Mucosa of descending colon (tissue), 3 donors: ENCODE measurements around the gene KRTAP10-10. TPM values are rescaled to one million over a fixed set of nuclear protein-coding genes. Genes with fewer than 3 reads are reported as not detected.
"Not testable (repeated sequence)": the region's sequence is repeated elsewhere in the genome, so short reads cannot be mapped to it uniquely, and the experiment has no call there.

Experiments used
- ATAC-seq: fragments of 200-7000 bp; cut with Tn5 transposase; one replicate; pipeline ENCODE4 v1.9.1; 2020; ENCODE audit warnings: mild to moderate bottlenecking, moderate library complexity
- DNase-seq, 3 donors: peaks; one replicate each; pipeline ENCODE4 v3.0.0-alpha.2; 2020
- H3K36me3 ChIP-seq: fragments of 200-600 bp; one replicate; pipeline ENCODE4 v1.8.0; 2021; ENCODE audit warnings: low read depth, mild to moderate bottlenecking
- H3K4me1 ChIP-seq: fragments of 200-600 bp; one replicate; pipeline ENCODE4 v1.8.0; 2021; ENCODE audit warnings: low read depth, mild to moderate bottlenecking
- H3K4me3 ChIP-seq: fragments of 200-600 bp; one replicate; pipeline ENCODE4 v1.8.0; 2021; ENCODE audit warnings: mild to moderate bottlenecking
- H3K9me3 ChIP-seq: fragments of 200-600 bp; one replicate; pipeline ENCODE4 v1.8.0; 2021; ENCODE audit warnings: mild to moderate bottlenecking
- intact Hi-C, 2 donors: fragments of 100-400 bp; cut with DNase I in 1 of 2; cut with micrococcal nuclease in 1 of 2; formaldehyde crosslinking; loops; one replicate each; pipeline versions ENCODE4 v1.11.0 to v1.11.1; 2022; cut with DNase I, micrococcal nuclease
- total RNA-seq, 3 donors: library from RNA; stranded (reverse); fragmentation: NEBNext Ultra II Directional in 2 of 3; extraction: Animal tissue kit (Norgen Biotek cat#: 25700) in 2 of 3; gene quantifications; one replicate each; pipeline versions ENCODE4 v1.2.1 to v1.2.4, GENCODE V29; 2021 to 2023
- TF ChIP-seq, protein P1 (sequence below): fragments of 200-600 bp; IDR thresholded peaks from one replicate; pipeline ENCODE4 v1.8.0; 2022; ENCODE audit warnings: antibody characterized with exemption, mild to moderate bottlenecking
- donor health status: DM: no; HTN: no; CAD: no; lungs with moderate emphysema.
- donor health status: DM: no; HTN: no; CAD: no.
- donor health status: DM: no; HTN: yes; CAD: no.

The KRTAP10-10 gene
- total RNA-seq, 3 donors from 2014 or later, result not detected

- no peak overlapping the region for H3K4me3 ChIP-seq
- no peak for DNase-seq
- TF ChIP-seq, protein P1, sequence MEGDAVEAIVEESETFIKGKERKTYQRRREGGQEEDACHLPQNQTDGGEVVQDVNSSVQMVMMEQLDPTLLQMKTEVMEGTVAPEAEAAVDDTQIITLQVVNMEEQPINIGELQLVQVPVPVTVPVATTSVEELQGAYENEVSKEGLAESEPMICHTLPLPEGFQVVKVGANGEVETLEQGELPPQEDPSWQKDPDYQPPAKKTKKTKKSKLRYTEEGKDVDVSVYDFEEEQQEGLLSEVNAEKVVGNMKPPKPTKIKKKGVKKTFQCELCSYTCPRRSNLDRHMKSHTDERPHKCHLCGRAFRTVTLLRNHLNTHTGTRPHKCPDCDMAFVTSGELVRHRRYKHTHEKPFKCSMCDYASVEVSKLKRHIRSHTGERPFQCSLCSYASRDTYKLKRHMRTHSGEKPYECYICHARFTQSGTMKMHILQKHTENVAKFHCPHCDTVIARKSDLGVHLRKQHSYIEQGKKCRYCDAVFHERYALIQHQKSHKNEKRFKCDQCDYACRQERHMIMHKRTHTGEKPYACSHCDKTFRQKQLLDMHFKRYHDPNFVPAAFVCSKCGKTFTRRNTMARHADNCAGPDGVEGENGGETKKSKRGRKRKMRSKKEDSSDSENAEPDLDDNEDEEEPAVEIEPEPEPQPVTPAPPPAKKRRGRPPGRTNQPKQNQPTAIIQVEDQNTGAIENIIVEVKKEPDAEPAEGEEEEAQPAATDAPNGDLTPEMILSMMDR, result no peak
- no peaks in the 10 kb centered on the region for H3K9me3 ChIP-seq
- no peak for ATAC-seq
- no peaks in the 10 kb centered on the region for H3K36me3 ChIP-seq
- H3K4me1 ChIP-seq, result no peaks in the 10 kb centered on the region
- intact Hi-C loops, result no loop called here
Measured at GRCh38 chr21:44682580-44683151, 45.5 kb downstream of the KRTAP10-10 start.

- intact Hi-C loops, result no loop called here
- Histone ChIP-seq H3K9me3 (no peaks in the 10 kb centered on the region), H3K4me1 (no peaks in the 10 kb centered on the region), H3K4me3 (no peak overlapping the region), H3K36me3 (no peaks in the 10 kb centered on the region)
- TF ChIP-seq, protein P1, result no peak
- DNase-seq, result no peak
- no peak for ATAC-seq
Measured at GRCh38 chr21:44684077-44684476, 46.9 kb downstream of the KRTAP10-10 start.

- ATAC-seq (no peak), DNase-seq (no peak)
- TF ChIP-seq, protein P1, result no peak
- no peaks in the 10 kb centered on the region for H3K4me1 ChIP-seq
- H3K4me3 ChIP-seq, result no peak overlapping the region
- no peaks in the 10 kb centered on the region for H3K36me3 ChIP-seq
- intact Hi-C loops, result no loop called here
- no peaks in the 10 kb centered on the region for H3K9me3 ChIP-seq
Measured at GRCh38 chr21:44684483-44684882, 47.3 kb downstream of the KRTAP10-10 start.

DNA sequence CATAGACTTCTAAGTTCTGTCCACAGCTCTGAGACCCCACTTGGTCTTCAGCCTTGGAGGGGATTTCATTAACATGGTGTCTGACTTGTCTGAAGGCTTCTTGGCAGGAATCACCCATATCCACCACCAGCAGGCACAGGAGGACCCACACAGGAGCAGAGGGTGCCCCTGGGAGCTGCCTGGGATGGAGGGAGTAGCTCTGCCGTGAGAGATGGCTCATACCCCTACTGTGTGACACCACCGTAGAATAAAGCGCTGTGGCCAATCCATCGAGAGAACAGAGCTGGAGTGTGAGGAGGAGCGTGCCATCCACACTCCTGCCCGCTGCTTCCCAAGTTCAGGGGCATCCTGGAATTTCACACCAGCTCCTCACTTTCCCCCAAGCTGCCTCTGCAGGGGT, 47.9 kb downstream of the KRTAP10-10 start:
- H3K36me3 ChIP-seq, DNase-seq, H3K4me3 ChIP-seq, intact Hi-C loops, ATAC-seq, H3K4me1 ChIP-seq, H3K9me3 ChIP-seq: not testable (repeated sequence)

DNA sequence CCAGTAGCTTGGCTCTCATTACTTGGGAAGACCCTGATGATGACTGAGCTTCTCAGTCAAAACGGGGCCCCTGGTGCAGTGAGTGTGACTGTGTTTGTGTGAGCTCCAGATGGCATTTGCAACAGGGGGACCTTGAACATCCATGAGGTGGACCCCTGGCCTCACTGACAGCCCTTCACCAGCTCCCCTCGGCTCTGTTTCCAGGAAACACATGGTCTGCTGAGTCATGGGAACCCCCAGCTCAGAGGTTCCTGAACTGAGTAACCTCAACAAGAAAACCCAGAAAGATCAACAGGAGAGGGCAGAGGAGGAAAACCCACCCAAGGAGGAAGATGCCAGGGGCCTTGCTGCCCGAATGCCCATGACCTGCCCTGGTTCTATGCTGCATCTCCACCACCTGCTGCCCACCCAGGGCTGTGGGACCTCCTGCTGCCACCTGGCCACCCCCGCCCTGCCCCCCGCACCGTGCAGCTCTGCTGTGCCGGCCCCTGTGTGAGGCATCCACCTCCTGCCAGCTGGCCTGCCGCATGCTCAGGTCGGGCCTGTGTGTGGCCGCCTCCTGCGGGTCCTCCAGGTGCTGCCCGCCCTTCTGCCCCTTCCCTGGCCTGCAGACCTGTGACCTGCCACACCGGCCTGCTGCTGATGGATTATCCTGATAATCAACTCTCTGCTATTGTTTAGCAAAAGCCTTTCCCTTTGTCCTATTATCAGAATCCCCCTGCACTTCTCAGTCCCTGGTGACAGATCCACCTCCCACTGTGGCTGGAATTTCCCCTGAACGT, 49.0 kb downstream of the KRTAP10-10 start:
- intact Hi-C loops, result no loop called here
- Histone ChIP-seq H3K9me3 (no peaks in the 10 kb centered on the region), H3K36me3 (no peaks in the 10 kb centered on the region), H3K4me1 (no peaks in the 10 kb centered on the region), H3K4me3 (no peak overlapping the region)
- ATAC-seq (no peak), DNase-seq (no peak)
- TF ChIP-seq, protein P1, result no peak

GRCh38 chr21:44686843-44687561, 49.8 kb downstream of the KRTAP10-10 start:
- Histone ChIP-seq H3K4me1 (no peaks in the 10 kb centered on the region), H3K4me3 (no peak overlapping the region), H3K36me3 (no peaks in the 10 kb centered on the region), H3K9me3 (no peaks in the 10 kb centered on the region)
- ATAC-seq (no peak), DNase-seq (no peak)
- intact Hi-C loops, result no loop called here
- TF ChIP-seq, protein P1, result no peak
